HG02678 (cell line): ENCODE measurements around the gene RAG1.
"Not testable (repeated sequence)": the region's sequence is repeated elsewhere in the genome, so short reads cannot be mapped to it uniquely, and the experiment has no call there.

ENCODE experiments used
- ATAC-seq: cut with Tn5 transposase; IDR thresholded peaks from one replicate; pipeline ENCODE4 v1.9.1; 2021; ENCODE audit warnings: mild to moderate bottlenecking, moderate library complexity; ENCODE audit not compliant: unreplicated experiment

Gene RAG1

GRCh38 chr11:36567694-36568093 is at the start of gene RAG1:
Gene RAG1, plus strand, starts transcription at chr11:36568007. Its CDS starts 5,298 bp downstream, at chr11:36573305.
- ATAC-seq: no peak

- no peak for ATAC-seq
Measured at GRCh38 chr11:36530840-36531239, 37.0 kb upstream of the RAG1 start.

- ATAC-seq: no peak
Measured at GRCh38 chr11:36532941-36533601, 34.7 kb upstream of the RAG1 start.

- no peak for ATAC-seq
Measured at GRCh38 chr11:36534276-36534840, 33.4 kb upstream of the RAG1 start.

GRCh38 chr11:36540998-36541397 is 26.8 kb upstream of the RAG1 start:
- ATAC-seq: peak; percentile 98

GRCh38 chr11:36550385-36551115 is 17.3 kb upstream of the RAG1 start:
- ATAC-seq: no peak

- not testable (repeated sequence) for ATAC-seq
Measured at GRCh38 chr11:36557390-36557789, 10.4 kb upstream of the RAG1 start.

- ATAC-seq: no peak
Measured at GRCh38 chr11:36557991-36558390, 9.8 kb upstream of the RAG1 start.

GRCh38 chr11:36558571-36559413 is 9.0 kb upstream of the RAG1 start:
- peak; percentile 84 for ATAC-seq

GRCh38 chr11:36564376-36565030 is 3.3 kb upstream of the RAG1 start:
- ATAC-seq: peak; percentile 70

GRCh38 chr11:36565031-36565610 is 2.7 kb upstream of the RAG1 start:
- ATAC-seq: peak; percentile 8

- no peak for ATAC-seq
Measured at GRCh38 chr11:36566407-36567053, 1.3 kb upstream of the RAG1 start.

GRCh38 chr11:36569095-36569494 is 1.3 kb downstream of the RAG1 start:
- ATAC-seq: no peak

GRCh38 chr11:36574486-36574885 is 6.7 kb downstream of the RAG1 start:
- ATAC-seq: no peak

- ATAC-seq: no peak
Measured at GRCh38 chr11:36577373-36577772, 9.6 kb downstream of the RAG1 start.

- no peak for ATAC-seq
Measured at GRCh38 chr11:36577859-36578258, 10.1 kb downstream of the RAG1 start.

- ATAC-seq: no peak
Measured at GRCh38 chr11:36578458-36578857, 10.7 kb downstream of the RAG1 start.

- ATAC-seq: no peak
Measured at GRCh38 chr11:36581536-36581935, 13.7 kb downstream of the RAG1 start.

GRCh38 chr11:36583667-36584066 is 15.9 kb downstream of the RAG1 start:
- ATAC-seq: no peak

- no peak for ATAC-seq
Measured at GRCh38 chr11:36586543-36586942, 18.7 kb downstream of the RAG1 start.
